ENCODE data around the gene C5. TPM values are rescaled to one million over a fixed set of nuclear protein-coding genes. Genes with fewer than 3 reads are reported as not detected.

C5 gene
- total RNA-seq, 1 donor, result 13.8 TPM

DNA sequence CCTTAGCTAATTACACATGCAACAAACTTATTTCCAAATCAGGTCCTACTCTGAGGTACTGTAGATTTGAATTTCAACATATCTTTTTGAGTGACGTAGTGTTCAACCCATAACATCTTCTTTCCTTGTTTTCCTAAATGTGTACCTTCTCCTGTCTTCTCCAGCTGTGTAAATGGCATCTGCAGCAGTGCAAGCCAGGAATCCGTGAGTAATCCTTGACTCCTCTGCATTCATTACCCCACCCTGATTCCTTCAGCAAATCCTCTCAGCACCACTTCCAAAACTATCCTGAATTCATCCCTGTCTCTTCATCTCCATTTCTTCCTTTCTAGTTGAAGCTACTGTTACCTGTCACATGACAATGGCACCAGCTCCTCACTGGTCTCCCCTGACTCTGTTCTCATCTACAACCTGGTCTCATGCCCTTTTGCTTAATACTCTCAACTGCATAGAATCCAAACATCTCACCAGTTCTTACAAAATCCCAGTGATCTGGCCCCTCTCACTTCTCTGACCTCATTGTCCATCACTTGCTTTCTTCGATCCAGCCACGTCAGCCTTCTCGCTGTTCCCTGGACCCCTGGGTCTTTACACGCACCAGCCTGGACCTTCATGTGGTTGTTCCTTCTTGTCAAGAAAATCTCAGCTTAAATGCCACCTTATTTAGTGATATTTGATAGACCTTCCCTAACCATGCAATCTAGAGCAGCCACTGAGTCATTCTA, 108.9 kb downstream of the C5 start:
- TF ChIP-seq, protein P1, sequence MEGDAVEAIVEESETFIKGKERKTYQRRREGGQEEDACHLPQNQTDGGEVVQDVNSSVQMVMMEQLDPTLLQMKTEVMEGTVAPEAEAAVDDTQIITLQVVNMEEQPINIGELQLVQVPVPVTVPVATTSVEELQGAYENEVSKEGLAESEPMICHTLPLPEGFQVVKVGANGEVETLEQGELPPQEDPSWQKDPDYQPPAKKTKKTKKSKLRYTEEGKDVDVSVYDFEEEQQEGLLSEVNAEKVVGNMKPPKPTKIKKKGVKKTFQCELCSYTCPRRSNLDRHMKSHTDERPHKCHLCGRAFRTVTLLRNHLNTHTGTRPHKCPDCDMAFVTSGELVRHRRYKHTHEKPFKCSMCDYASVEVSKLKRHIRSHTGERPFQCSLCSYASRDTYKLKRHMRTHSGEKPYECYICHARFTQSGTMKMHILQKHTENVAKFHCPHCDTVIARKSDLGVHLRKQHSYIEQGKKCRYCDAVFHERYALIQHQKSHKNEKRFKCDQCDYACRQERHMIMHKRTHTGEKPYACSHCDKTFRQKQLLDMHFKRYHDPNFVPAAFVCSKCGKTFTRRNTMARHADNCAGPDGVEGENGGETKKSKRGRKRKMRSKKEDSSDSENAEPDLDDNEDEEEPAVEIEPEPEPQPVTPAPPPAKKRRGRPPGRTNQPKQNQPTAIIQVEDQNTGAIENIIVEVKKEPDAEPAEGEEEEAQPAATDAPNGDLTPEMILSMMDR (IDR thresholded peaks at IDR 0.05; ENCODE audit: insufficient read depth, low read length), result no peak
- peak; percentile 76 for DNase-seq (ENCODE audit: low read depth)
- no peak overlapping the region for H3K4me3 ChIP-seq (ENCODE audit: low read depth, low read length)

DNA sequence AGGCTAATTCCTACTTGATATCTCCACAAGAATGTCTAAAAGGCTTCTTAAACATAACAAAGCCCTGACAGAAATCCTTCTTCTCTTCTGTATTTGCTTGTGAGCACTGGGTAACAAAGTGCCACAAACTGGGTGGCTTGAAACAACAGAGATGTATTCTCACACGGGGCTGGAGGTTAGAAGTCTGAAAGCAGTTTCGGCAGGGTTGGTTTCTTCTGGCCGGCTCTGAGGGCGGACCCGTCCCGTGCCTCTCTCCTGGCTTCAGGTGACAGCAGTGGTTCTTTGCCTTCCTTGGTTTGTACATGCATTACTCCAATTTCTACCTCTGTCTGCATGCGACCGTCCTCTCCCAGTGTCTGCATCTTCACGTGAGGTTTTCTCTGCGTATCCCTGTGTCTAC, 109.5 kb downstream of the C5 start:
- TF ChIP-seq, protein P1 (IDR thresholded peaks at IDR 0.05; ENCODE audit: insufficient read depth, low read length), result no peak
- no peak overlapping the region for H3K4me3 ChIP-seq (ENCODE audit: low read depth, low read length)
- DNase-seq (ENCODE audit: low read depth), result no peak

DNA sequence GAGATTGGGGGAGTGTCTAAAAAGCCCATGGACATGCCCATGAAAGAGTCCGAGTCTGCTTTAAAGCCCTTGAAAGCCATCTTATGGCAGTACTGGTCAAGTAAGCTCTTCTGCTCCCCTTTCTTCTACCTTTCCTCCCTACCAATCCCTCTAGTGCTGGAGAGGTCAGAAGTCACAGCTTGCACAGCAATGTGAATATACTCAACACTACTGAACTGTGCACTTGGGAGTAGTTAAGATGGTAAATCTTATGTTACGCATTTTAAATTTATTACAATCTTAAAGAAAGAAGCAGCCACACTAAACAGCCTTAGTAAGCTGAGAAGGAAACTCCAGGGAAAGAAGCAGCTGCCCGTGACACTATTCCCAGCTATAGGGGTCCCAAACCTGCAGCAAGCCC, 111.2 kb downstream of the C5 start:
- DNase-seq (ENCODE audit: low read depth), result no peak
- H3K4me3 ChIP-seq (ENCODE audit: low read depth, low read length), result no peak overlapping the region
- TF ChIP-seq, protein P1 (IDR thresholded peaks at IDR 0.05; ENCODE audit: insufficient read depth, low read length), result no peak

DNA sequence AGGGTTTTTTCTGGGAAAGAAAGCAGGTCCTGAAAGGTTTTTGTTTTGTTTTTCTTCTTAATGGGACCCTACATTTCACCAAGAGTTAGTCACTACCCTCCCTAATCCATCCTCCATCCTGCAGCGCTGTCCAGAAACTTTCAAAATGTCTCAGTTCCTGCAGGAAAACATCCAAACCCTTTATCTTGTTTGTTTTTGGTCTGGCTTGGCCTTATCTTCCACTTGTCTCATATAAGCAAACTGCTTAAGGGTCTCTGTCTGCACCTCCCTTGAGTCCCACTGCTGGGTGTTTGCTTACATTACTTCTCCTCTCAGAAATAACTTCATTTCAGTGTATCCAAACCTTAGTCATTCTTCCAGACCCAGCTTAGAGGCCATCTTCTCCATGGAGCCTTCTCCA, 112.5 kb downstream of the C5 start:
- TF ChIP-seq, protein P1 (IDR thresholded peaks at IDR 0.05; ENCODE audit: insufficient read depth, low read length), result peak; percentile 22
- H3K4me3 ChIP-seq (ENCODE audit: low read depth, low read length), result no peak overlapping the region
- peak; percentile 97 for DNase-seq (ENCODE audit: low read depth)

DNA sequence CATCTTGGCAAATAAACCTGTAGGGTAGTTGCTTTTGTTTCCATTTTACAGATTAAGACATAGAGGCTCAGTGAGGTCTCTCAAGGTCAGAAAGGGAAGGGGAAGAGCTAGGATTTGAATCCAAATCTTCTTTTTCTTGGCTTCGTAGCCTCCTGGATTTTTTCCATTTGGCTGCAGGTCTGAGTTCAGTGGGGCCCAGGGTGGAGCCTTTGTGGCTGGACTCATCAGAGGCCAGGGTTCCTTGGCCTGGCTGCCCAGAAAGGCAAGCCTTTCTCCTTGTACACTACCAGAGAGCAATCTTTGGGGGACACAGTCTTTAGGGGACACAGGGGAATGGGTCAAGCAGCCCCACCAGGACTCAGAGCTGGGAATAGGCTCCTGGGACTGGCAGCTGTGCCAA, 112.9 kb downstream of the C5 start:
- H3K4me3 ChIP-seq (ENCODE audit: low read depth, low read length), result no peak overlapping the region
- peak; percentile 92 for DNase-seq (ENCODE audit: low read depth)

DNA sequence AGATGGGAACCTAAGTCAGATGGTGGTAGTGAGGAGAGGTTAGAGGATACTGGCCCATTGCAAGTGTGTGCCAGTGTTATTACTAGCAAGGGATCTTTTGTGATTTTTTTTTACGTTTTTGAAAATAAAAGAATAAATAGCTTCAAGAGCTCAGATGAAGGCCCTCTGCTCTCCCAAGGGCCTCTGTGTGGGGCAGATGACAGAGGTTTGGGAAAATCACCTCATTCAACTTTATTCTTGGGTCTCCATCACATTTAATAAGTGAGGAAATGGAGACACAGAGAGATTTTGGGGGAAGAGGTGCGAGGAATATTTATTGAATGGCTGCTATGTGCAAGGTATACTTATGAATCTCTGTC, 113.3 kb downstream of the C5 start:
- no peak for DNase-seq (ENCODE audit: low read depth)
- no peak overlapping the region for H3K4me3 ChIP-seq (ENCODE audit: low read depth, low read length)
- TF ChIP-seq, protein P1 (IDR thresholded peaks at IDR 0.05; ENCODE audit: insufficient read depth, low read length), result no peak

More for the DNA sequence above, 112.9 kb downstream of the C5 start:
- TF ChIP-seq, protein P1 (IDR thresholded peaks at IDR 0.05; ENCODE audit: insufficient read depth, low read length), result no peak
